Uterus (tissue), 4 donors: Measurements from ENCODE around the gene YIPF6. TPM values are rescaled to one million over a fixed set of nuclear protein-coding genes. Genes with fewer than 3 reads are reported as not detected.
"Not testable (repeated sequence)": the region's sequence is repeated elsewhere in the genome, so short reads cannot be mapped to it uniquely, and the experiment has no call there.

ENCODE experiments used
- DNase-seq, 2 donors: peaks; one replicate each; pipeline ENCODE4 v3.0.0-alpha.2; 2019 to 2020
- H3K27ac ChIP-seq, 2 donors: fragments of 200-600 bp; sonication (generic); 1 replicate in 1 of 2; 2 replicates in 1 of 2; pipeline ENCODE4 v1.5.1; 2016 to 2018
- H3K27me3 ChIP-seq, 2 donors: fragments of 200-600 bp; sonication (generic); one replicate each; pipeline ENCODE4 v1.5.1; 2018 to 2019; ENCODE audit warnings: control low read depth in 1 of 2
- H3K36me3 ChIP-seq, 2 donors: fragments of 200-600 bp; sonication (generic); one replicate each; pipeline ENCODE4 v1.5.1; 2019; ENCODE audit warnings: control low read depth in 1 of 2
- H3K4me1 ChIP-seq, 2 donors: fragments of 200-600 bp; sonication (generic); one replicate each; pipeline ENCODE4 v1.5.1; 2018 to 2019; ENCODE audit warnings: control low read depth in 1 of 2
- H3K4me3 ChIP-seq, 2 donors: fragments of 200-600 bp; sonication (generic); 1 replicate in 1 of 2; 2 replicates in 1 of 2; pipeline ENCODE4 v1.5.1; 2018 to 2019; ENCODE audit warnings: mild to moderate bottlenecking in 1 of 2
- H3K9me3 ChIP-seq, 2 donors: fragments of 200-600 bp; sonication (generic); one replicate each; pipeline ENCODE4 v1.5.1; 2019; ENCODE audit warnings: control low read depth in 1 of 2
- CTCF ChIP-seq, 4 experiments: fragments of 200-600 bp in 2 of 4; fragments of 450-650 bp in 2 of 4; sonication (generic) in 2 of 4; IDR thresholded peaks; one replicate each; pipeline ENCODE4 v1.5.1; 2016 to 2019; ENCODE audit warnings: antibody characterized with exemption in 4 of 4, mild to moderate bottlenecking in 2 of 4, moderate library complexity in 1 of 4
- POLR2A ChIP-seq, 2 donors: fragments of 450-650 bp; IDR thresholded peaks; one replicate each; pipeline ENCODE4 v1.6.1; 2016; ENCODE audit warnings: antibody characterized with exemption in 2 of 2, mild to moderate bottlenecking in 1 of 2, moderate library complexity in 1 of 2
- intact Hi-C: fragments of 100-400 bp; cut with DNase I; formaldehyde crosslinking; loops from one replicate; pipeline ENCODE4 v1.15.1; 2023; ENCODE audit warnings: low total_unique reads
- total RNA-seq, 4 donors: library from RNA; depleted of rRNA in 3 of 4; stranded (reverse); fragments of >200 nt in 3 of 4; gene quantifications; one replicate each; pipeline versions ENCODE4 v1.1.0 to v1.2.4, GENCODE V29; 2014 to 2023
- donor health status: DM: yes; HTN: yes; CAD: no.

YIPF6 gene
- total RNA-seq, 4 donors from 2014 or later, result 9.0 to 53.5 (median 34.6) TPM

DNA sequence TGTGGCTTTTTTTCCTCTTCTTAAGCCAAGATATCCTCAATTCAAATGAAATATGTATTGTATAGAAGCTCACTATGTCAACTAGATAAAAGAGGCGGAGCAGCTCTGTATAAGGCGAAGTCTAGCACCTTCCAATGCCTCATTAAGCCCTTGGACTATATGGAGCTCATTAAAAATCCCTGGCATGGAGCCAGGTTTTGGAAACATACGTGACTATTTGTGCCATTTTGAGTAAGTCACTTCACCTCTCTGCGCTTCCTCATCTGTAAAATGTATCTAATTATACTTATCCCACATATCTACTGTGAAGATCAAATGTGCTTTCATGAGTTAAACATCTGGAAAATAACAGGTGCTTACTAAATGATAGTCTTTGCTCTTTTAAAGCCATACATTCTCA lies 57.2 kb downstream of the YIPF6 start:
- Histone ChIP-seq H3K9me3 (no peaks in the 10 kb centered on the region), H3K4me3 (no peak overlapping the region), H3K27ac (no peak overlapping the region), H3K4me1 (no peaks in the 10 kb centered on the region), H3K27me3 (peaks cover 0 to 1% of the 10 kb centered on the region in 2 donors), H3K36me3 (no peaks in the 10 kb centered on the region)
- intact Hi-C loops, result no loop called here
- no peak for TF ChIP-seq CTCF (IDR thresholded peaks at IDR 0.05)
- TF ChIP-seq POLR2A (IDR thresholded peaks at IDR 0.05), result no peak
- DNase-seq, result no peak

DNA sequence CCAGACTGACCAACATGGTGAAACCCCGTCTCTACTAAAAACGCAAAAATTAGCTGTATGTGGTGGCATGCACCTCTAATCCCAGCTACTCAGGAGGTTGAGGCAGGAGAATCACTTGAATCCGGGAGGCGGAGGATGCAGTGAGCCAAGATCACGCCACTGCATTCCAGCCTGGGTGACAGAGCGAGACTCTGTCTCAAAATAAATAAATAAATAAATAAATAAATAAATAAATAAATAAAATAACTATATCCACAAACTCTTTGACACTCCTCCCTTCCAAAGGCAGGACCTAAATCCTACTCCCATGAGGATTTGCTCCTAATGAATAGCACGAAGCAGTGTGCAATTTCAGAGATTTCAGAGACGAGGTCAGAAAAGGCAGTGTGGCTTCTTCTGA lies 58.3 kb downstream of the YIPF6 start:
- H3K9me3 ChIP-seq, DNase-seq, H3K4me3 ChIP-seq, H3K4me1 ChIP-seq, H3K27ac ChIP-seq, H3K36me3 ChIP-seq, intact Hi-C loops, H3K27me3 ChIP-seq: not testable (repeated sequence)

- H3K4me1 ChIP-seq, intact Hi-C loops, H3K27ac ChIP-seq, DNase-seq, H3K36me3 ChIP-seq, H3K4me3 ChIP-seq, H3K27me3 ChIP-seq, H3K9me3 ChIP-seq: not testable (repeated sequence)
Observed at GRCh38 chrX:68559905-68560304, 61.1 kb downstream of the YIPF6 start.

DNA sequence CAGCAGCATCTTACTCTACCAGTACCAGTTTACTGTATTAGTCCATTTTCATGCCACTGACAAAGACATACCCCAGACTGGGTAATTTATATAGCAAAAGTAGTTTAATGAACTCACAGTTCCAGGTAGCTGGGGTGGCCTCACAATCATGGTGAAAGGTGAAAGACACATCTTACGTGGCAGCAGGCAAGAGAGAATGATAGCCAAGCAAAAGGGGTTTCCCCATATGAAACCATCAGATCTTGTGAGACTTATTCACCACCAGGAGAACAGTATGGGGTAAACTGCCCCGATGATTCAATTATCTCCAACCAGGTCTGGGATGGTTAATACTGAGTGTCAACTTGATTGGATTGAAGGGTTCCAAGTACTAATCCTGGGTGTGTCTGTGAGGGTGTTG lies 69.3 kb downstream of the YIPF6 start:
- Histone ChIP-seq H3K4me1 (no peaks in the 10 kb centered on the region), H3K27ac (no peak overlapping the region), H3K9me3 (peaks cover 0 to 4% of the 10 kb centered on the region in 2 donors), H3K4me3 (no peak overlapping the region), H3K36me3 (no peaks in the 10 kb centered on the region), H3K27me3 (no peaks in the 10 kb centered on the region)
- no peak for TF ChIP-seq POLR2A (IDR thresholded peaks at IDR 0.05)
- TF ChIP-seq CTCF (IDR thresholded peaks at IDR 0.05), result no peak
- no peak for DNase-seq
- intact Hi-C loops, result no loop called here

DNA sequence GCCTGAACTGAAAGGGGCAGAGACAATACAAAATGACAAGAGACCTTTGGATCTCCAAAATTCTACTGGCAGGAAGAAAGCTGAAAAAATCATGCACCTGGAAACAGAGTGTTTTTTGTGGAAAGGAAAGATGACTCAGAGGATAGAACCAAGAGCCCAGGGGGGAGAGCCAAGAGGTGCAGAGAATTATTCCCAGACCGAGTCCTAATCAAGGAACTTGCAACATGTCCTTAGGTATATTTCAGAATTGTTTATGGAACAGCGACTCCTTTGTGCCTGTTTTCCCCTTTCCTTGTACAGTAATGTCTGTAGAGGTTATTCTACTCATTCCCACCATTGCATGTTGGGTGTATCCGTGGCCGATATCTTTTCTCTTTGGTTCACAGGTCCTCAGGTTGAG lies 71.7 kb downstream of the YIPF6 start:
- no peak for DNase-seq
- peaks cover 0 to 4% of the 10 kb centered on the region in 2 donors for H3K9me3 ChIP-seq
- H3K27me3 ChIP-seq, result no peaks in the 10 kb centered on the region
- H3K36me3 ChIP-seq, result no peaks in the 10 kb centered on the region
- H3K4me1 ChIP-seq, result no peaks in the 10 kb centered on the region
- intact Hi-C loops, result no loop called here
- TF ChIP-seq CTCF (IDR thresholded peaks at IDR 0.05), result no peak
- no peak for TF ChIP-seq POLR2A (IDR thresholded peaks at IDR 0.05)
- no peak overlapping the region for H3K4me3 ChIP-seq
- H3K27ac ChIP-seq, result no peak overlapping the region

DNA sequence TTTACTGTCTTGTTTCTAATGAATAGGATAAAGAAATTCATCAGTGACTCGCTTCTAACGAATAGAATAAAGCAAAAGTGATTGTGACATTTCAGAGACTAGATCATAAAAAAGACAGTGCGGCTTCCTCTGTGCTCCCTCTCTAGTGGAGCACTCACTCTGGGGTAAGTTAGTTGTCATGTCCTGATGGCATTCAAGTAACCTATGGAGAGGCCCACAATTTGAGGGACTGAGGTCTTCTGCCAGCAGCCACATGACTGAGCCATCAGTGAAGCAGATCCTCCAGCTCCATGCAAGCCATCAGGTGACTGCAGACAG lies 72.4 kb downstream of the YIPF6 start:
- Histone ChIP-seq H3K4me1 (no peaks in the 10 kb centered on the region), H3K9me3 (peaks cover 0 to 4% of the 10 kb centered on the region in 2 donors), H3K27ac (no peak overlapping the region), H3K27me3 (no peaks in the 10 kb centered on the region), H3K4me3 (no peak overlapping the region), H3K36me3 (no peaks in the 10 kb centered on the region)
- TF ChIP-seq CTCF (IDR thresholded peaks at IDR 0.05) (no peak), POLR2A (IDR thresholded peaks at IDR 0.05) (no peak)
- intact Hi-C loops, result no loop called here
- no peak for DNase-seq
